SU-DHL-6 (cell line): ENCODE measurements around the gene ORAI3.

Source experiments
- H2AFZ ChIP-seq: fragments of 200-600 bp; sonication (generic); 2 replicates; pipeline ENCODE4 v1.6.1; 2014; ENCODE audit warnings: low read depth, mild to moderate bottlenecking, moderate library complexity, mixed read lengths, antibody characterized with exemption, low read length; ENCODE audit not compliant: severe bottlenecking
- H3F3A ChIP-seq: fragments of 200-600 bp; shearing (Covaris generic); 2 replicates; pipeline ENCODE4 v1.6.0; 2016; ENCODE audit warnings: antibody characterized with exemption, mild to moderate bottlenecking; ENCODE audit not compliant: insufficient read depth
- H3K27ac ChIP-seq: fragments of 200-600 bp; sonication (generic); 2 replicates; pipeline ENCODE4 v1.5.1; 2016; ENCODE audit warnings: low read depth, mild to moderate bottlenecking, low read length, moderate library complexity, mixed read lengths
- H3K27me3 ChIP-seq: fragments of 200-600 bp; sonication (generic), shearing (Covaris generic); 2 replicates; pipeline ENCODE4 v1.6.0; 2014; ENCODE audit warnings: mild to moderate bottlenecking, low read length
- H3K36me3 ChIP-seq: fragments of 200-600 bp; sonication (generic); 2 replicates; pipeline ENCODE4 v1.6.1; 2014; ENCODE audit warnings: mild to moderate bottlenecking, low read length, mixed read lengths
- H3K4me2 ChIP-seq: fragments of 300-600, 200-600 bp; shearing (Covaris generic), sonication (generic); 2 replicates; pipeline ENCODE4 v1.6.0; 2014; ENCODE audit warnings: low read length, low read depth, mild to moderate bottlenecking; ENCODE audit not compliant: poor library complexity, severe bottlenecking
- H3K4me3 ChIP-seq: fragments of 200-600 bp; sonication (generic); 2 replicates; pipeline ENCODE4 v1.5.1; 2014; ENCODE audit warnings: antibody characterized with exemption, low read length, mild to moderate bottlenecking, mixed read lengths; ENCODE audit not compliant: insufficient read depth, poor library complexity, severe bottlenecking
- H3K79me2 ChIP-seq: fragments of 200-600 bp; sonication (generic); 2 replicates; pipeline ENCODE4 v1.6.1; 2014; ENCODE audit warnings: mild to moderate bottlenecking, low read length, moderate library complexity; ENCODE audit not compliant: insufficient read depth
- H3K9ac ChIP-seq: fragments of 200-600 bp; sonication (generic); 2 replicates; pipeline ENCODE4 v1.7.0; 2014; ENCODE audit warnings: mild to moderate bottlenecking, low read length
- H3K9me2 ChIP-seq: fragments of 200-600 bp; sonication (generic); replicated peaks from 2 replicates; pipeline ENCODE4 v1.6.1; 2014; ENCODE audit warnings: low read length; ENCODE audit not compliant: insufficient read depth
- H3K9me3 ChIP-seq: fragments of 200-600 bp; sonication (generic); 2 replicates; pipeline ENCODE4 v1.6.1; 2014; ENCODE audit warnings: low read length, mixed read lengths; ENCODE audit not compliant: insufficient read depth
- H4K20me1 ChIP-seq: fragments of 200-600 bp; sonication (generic); 2 replicates; pipeline ENCODE4 v1.6.1; 2014; ENCODE audit warnings: low read depth, mild to moderate bottlenecking, antibody characterized with exemption, low read length, moderate library complexity, mixed read lengths
- EZH2phosphoT487 ChIP-seq: fragments of 200-600 bp; sonication (generic), shearing (Covaris generic); conservative IDR thresholded peaks from 2 replicates; pipeline ENCODE4 v1.6.1; 2018; ENCODE audit warnings: mild to moderate bottlenecking, antibody characterized with exemption, low read length, moderate library complexity, mixed read lengths
- TF ChIP-seq, protein P1 (sequence below): fragments of 200-600 bp; sonication (generic); IDR thresholded peaks from one replicate; pipeline ENCODE4 v1.5.1; 2017; ENCODE audit warnings: antibody characterized with exemption, mild to moderate bottlenecking, low read length, moderate library complexity; ENCODE audit not compliant: insufficient read depth, poor library complexity, severe bottlenecking

Gene ORAI3

DNA sequence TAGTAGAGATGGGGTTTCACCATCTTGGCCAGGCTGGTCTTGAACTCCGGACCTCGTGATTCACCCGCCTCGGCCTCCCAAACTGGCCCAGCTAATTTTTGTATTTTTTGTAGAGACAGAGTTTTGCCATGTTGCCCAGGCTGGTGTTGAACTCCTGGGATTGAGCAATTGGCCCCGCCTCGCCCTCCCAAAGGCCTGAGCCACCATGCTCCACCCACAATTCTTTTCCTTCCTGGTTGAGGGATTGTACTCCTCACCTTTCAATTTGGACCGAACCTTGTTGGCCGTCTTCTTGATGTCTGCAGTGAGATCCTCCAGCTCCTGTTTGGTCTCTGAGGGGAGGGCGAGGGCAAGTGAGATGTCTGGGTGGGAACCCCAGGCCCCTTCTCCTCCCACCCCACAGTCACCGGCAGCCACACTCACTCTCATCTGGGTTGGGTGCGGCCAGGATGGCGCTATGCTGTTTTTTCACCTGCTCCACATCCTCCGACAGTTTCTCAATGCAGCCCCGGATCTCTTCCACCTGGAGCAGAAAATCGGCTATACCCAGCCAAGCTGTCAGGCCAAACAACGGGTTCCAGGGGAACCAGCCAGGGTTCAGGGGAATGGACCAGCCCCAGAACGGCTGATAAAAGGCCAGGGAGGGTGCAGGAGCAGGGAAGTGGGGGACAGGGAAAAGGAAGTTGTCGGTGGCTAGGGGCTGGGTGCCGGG lies 52.0 kb downstream of the ORAI3 start:
- no peaks in the 10 kb centered on the region for H3K36me3 ChIP-seq
- H3K27me3 ChIP-seq: no peaks in the 10 kb centered on the region
- H3F3A ChIP-seq: no peaks in the 10 kb centered on the region
- H2AFZ ChIP-seq: no peak overlapping the region
- H3K4me2 ChIP-seq: no peak overlapping the region
- no peaks in the 10 kb centered on the region for H3K9me3 ChIP-seq
- no peak overlapping the region for H3K9ac ChIP-seq
- no peaks in the 10 kb centered on the region for H3K79me2 ChIP-seq
- H3K4me3 ChIP-seq: no peak overlapping the region
- TF ChIP-seq EZH2phosphoT487: no peak
- no peaks in the 10 kb centered on the region for H4K20me1 ChIP-seq
- H3K9me2 ChIP-seq: no peaks in the 10 kb centered on the region
- H3K27ac ChIP-seq: no peak overlapping the region

DNA sequence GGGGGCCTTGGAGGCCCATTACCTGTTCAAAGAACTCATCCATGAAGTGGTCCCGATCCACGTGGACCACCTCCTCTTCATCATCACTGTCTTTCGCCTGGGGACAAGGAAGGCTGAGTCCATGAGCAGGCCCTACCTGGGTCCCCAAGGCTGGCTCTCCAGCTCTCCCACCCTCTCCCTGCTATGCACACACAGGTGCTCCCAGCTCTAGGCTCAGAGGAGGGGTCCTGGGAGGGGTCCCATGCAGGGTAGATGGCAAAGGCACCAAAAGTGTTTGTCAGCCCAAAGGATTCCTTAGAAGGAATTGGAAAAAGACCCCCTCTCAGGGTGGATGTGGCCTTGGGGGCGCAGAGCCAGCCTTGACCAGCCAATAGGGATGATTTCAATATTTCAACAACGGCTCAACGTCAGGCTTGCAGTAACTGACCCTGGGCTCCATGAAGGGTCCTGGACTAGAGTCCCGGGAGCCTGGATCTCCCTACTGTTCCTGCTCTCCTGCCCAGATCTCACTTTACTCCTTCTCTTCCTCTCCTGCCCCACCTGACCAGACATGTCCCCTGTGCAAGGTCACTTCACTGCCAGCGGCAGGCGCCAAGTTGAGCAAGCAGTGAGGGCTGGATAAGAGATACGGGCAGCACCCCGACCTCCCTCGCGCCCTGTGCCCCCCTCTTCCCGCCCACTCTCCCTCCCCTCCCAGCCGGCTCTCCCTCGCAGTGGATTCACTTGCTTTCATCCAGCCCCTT lies 52.8 kb downstream of the ORAI3 start:
- Histone ChIP-seq H3K27me3 (no peaks in the 10 kb centered on the region), H3K79me2 (no peaks in the 10 kb centered on the region), H3K36me3 (no peaks in the 10 kb centered on the region), H3K4me3 (no peak overlapping the region), H3F3A (no peaks in the 10 kb centered on the region), H2AFZ (no peak overlapping the region), H3K9me3 (no peaks in the 10 kb centered on the region), H3K4me2 (no peak overlapping the region), H4K20me1 (no peaks in the 10 kb centered on the region), H3K9me2 (no peaks in the 10 kb centered on the region), H3K27ac (no peak overlapping the region), H3K9ac (no peak overlapping the region)
- TF ChIP-seq, protein P1, sequence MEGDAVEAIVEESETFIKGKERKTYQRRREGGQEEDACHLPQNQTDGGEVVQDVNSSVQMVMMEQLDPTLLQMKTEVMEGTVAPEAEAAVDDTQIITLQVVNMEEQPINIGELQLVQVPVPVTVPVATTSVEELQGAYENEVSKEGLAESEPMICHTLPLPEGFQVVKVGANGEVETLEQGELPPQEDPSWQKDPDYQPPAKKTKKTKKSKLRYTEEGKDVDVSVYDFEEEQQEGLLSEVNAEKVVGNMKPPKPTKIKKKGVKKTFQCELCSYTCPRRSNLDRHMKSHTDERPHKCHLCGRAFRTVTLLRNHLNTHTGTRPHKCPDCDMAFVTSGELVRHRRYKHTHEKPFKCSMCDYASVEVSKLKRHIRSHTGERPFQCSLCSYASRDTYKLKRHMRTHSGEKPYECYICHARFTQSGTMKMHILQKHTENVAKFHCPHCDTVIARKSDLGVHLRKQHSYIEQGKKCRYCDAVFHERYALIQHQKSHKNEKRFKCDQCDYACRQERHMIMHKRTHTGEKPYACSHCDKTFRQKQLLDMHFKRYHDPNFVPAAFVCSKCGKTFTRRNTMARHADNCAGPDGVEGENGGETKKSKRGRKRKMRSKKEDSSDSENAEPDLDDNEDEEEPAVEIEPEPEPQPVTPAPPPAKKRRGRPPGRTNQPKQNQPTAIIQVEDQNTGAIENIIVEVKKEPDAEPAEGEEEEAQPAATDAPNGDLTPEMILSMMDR: no peak
- no peak for TF ChIP-seq EZH2phosphoT487

DNA sequence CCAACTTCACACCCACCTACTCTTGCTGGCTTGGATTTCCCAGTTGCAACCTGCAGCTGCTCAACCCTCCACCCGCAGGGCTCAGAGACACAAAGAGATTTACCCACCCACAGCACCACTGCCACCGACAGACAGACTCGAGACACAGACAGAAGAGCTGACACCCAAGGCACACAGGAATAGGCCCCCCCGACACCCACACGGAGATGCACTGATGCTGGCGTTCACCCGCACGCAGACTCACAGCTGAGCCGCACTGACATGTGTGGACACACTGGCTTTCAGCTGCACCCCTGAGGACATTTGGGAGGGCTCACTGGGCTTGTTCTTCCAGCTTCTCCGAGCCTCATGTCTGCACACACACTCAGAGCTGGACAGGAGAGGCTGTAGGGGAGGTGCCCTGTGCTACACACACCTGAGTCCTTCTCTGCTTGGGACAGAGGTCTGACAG lies 53.4 kb downstream of the ORAI3 start:
- H2AFZ ChIP-seq: no peak overlapping the region
- no peak overlapping the region for H3K27ac ChIP-seq
- H3K79me2 ChIP-seq: no peaks in the 10 kb centered on the region
- no peaks in the 10 kb centered on the region for H3K27me3 ChIP-seq
- no peak overlapping the region for H3K4me2 ChIP-seq
- H3K4me3 ChIP-seq: no peak overlapping the region
- no peaks in the 10 kb centered on the region for H3F3A ChIP-seq
- no peaks in the 10 kb centered on the region for H4K20me1 ChIP-seq
- H3K9me2 ChIP-seq: no peaks in the 10 kb centered on the region
- TF ChIP-seq, protein P1: no peak
- TF ChIP-seq EZH2phosphoT487: no peak
- H3K9me3 ChIP-seq: no peaks in the 10 kb centered on the region
- no peaks in the 10 kb centered on the region for H3K36me3 ChIP-seq
- no peak overlapping the region for H3K9ac ChIP-seq

DNA sequence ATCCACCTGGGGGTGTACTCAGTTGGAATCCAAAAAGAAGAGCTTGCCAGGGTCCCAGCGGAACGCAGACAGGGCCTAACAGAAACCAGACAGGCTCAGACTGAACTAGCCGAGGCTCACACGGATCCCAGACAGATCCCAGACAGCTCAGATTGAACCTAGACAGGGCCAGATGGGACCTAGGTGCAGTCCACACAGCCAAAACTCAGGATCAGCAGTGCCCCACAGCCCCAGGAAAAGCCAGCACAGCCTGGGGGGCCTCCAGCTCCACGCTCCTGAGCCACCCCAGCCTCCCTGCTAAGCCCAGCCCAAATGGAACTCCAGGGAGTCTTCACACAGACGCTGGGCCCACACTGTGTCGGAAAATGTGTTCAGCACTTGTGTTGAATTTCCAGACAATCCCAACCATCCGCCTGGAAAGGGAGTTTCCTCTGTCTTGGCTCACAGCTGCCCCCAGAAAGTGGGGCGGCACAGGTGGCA lies 54.0 kb downstream of the ORAI3 start:
- H3K9me2 ChIP-seq: no peaks in the 10 kb centered on the region
- H3K36me3 ChIP-seq: no peaks in the 10 kb centered on the region
- no peak overlapping the region for H3K4me2 ChIP-seq
- H3K79me2 ChIP-seq: no peaks in the 10 kb centered on the region
- no peaks in the 10 kb centered on the region for H4K20me1 ChIP-seq
- H3K27me3 ChIP-seq: no peaks in the 10 kb centered on the region
- no peak overlapping the region for H2AFZ ChIP-seq
- H3K9ac ChIP-seq: no peak overlapping the region
- no peaks in the 10 kb centered on the region for H3K9me3 ChIP-seq
- TF ChIP-seq, protein P1: no peak
- no peak for TF ChIP-seq EZH2phosphoT487
- H3K27ac ChIP-seq: no peak overlapping the region
- H3K4me3 ChIP-seq: no peak overlapping the region
- no peaks in the 10 kb centered on the region for H3F3A ChIP-seq
